Erythroblast (primary cell): ENCODE measurements around the gene MBNL2.

Source experiments
- DNase-seq, 2 experiments: peaks; one replicate each; lab custom pipeline; 2025; lab: John Stamatoyannopoulos, UW
- GATA1 ChIP-seq: IDR thresholded peaks from 2 replicates; pipeline ENCODE4 v1.6.1; 2011; ENCODE audit warnings: low read depth, mild to moderate bottlenecking, control low read depth, low read length, moderate library complexity
- POLR2A ChIP-seq: IDR thresholded peaks from 2 replicates; pipeline ENCODE4 v1.6.1; 2011; ENCODE audit warnings: mild to moderate bottlenecking, low read length

MBNL2 gene

DNA sequence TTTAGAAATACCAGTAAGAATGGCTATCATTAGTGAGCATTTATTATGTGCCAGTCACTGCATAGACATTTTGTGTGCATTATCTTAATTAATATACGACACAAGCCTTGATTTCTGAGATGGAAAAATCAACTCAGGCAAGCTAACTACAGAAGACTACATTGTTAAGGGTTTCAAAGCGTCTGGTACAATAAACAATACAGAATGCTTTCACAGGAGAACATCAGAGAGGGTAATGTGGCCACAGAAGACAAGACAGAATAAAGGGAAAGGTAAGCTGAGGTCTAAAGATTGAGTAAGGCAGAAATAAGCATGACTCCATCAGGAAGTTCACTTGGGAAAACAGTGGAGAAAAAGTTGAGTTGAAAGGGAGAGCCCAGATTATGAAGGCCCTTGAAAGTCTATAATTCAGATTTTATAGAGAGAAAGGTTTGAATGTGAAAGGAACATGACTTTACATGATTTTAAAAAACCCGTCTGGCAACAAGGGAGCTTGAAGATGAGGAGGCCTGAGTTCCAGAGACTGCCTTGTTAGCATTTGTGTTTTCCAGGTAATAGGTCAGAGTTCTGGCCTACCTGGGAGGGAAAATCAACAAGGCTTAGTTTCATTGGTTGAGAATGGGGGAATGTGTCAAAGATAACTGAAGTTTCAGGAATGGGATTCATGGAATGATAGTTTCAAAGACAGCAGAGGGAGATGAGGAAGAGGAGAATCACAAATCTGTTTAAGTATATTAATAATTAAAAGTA lies 1.8 kb upstream of the MBNL2 start:
- no peak for DNase-seq
- no peak for TF ChIP-seq POLR2A
- no peak for TF ChIP-seq GATA1

DNA sequence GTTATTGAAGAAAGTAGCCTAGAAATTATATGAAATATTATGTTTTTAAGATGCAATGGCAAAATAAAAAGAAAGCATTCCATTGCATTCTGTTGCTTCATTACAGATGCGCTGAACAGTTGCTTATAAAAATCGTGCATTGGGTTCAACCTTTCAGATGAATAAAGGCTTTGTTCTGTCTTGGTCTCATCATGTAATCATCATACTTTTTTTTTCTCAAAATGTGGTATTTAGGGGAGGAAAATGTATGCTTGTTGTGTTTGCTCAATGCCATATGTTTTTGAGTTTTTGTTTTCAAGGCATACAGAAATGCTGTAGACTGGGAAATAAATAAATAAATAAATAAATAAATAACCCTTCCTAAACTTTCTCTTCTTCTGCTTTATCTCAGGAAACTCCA lies 1.1 kb upstream of the MBNL2 start:
- no peak for DNase-seq
- TF ChIP-seq POLR2A (no peak), GATA1 (no peak)

DNA sequence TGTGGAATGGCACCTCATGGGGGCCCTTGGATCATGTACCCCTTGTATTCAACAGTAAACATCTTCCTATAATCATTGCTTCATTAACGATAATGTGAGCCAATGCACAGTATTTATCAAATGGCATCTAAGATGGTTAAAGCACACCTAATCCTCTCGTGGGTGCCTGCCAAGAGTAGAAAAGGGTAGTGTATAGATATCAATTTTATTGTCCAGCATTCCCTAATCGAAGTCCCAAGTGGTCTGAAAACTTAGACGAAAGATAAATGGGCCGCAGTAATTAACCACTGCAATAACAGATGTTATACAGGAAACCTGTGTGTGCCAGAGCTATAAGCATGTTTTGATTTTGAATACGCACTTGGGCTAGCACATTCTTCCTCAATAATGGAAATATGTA lies 667 bp upstream of the MBNL2 start:
- TF ChIP-seq GATA1 (no peak), POLR2A (no peak)
- DNase-seq: no peak

DNA sequence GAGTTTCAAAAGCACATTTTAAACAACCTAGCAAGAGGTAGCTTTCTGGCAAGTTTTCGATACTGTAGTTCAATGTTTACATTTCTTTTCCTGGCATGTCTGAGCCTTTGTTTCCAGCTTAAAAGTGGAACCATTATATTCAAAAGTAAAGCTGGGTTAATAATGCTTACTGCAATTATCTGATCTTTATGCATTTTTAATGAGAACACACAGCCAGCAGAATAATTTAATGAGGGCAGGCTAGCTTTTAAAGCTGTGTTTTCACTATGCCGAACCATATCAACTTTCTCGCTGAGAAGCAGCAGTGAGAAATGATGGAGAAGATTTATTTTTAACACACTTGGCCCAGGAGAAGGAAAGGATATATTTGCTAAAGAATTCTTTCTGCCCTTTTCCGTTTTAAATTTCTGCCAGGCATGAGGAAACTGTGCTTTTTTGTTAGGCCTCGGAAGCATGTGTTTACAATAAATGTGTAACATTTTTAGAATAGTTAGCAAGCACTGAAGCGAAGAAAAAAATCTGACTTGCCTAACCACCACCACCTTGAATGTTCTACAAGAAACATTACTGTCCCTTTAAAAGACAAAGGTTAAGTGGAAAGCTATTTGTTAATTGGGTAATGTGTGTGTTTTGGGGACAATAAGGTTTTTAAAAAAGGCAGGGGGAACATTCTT lies 1.0 kb downstream of the MBNL2 start:
- TF ChIP-seq POLR2A (no peak), GATA1 (no peak)

GRCh38 chr13:97223711-97224541 lies 1.8 kb downstream of the MBNL2 start:
- peak; percentile 75 to 88 for DNase-seq
- TF ChIP-seq GATA1: no peak
- TF ChIP-seq POLR2A: peak; percentile 69

More for the DNA sequence above, 1.0 kb downstream of the MBNL2 start:
- DNase-seq: peak; percentile 32 to 70

DNA sequence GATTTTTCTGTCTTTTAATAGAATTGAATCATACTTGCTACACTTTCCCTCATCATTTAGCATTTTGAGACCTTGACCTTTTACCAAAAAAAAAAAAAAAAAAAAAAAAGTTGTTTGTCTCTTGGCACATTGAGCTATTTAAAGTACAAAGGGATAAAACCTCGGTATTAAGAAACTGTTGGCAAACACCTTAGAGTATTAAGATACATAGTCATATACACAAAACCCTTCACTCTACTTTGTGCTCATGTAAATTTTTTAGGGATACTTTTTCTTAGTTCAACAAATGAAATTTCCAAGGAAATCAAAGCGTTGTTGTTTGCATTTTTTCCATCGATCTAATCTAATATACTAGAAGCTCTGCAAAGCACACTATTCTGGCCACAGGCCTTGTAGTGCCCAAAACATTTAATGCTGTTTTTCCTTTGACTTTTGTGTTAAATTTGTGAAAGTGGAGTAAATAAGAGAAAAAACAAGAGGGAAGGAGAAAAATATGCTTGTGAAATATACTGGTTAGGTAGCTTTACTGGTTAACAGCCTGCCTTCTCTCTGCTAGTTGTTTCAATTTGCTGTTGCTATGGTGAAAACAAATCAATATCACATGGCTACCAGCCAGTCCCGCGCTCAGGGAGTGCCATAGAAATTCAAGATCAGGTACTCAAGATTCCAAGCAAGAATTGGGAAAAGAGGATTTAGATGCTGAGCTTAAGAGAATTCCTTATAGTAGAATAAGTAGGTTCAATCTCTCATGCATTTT lies 2.6 kb downstream of the MBNL2 start:
- TF ChIP-seq GATA1 (no peak), POLR2A (no peak)
- peak; percentile 62 to 73 for DNase-seq

- TF ChIP-seq GATA1 (no peak), POLR2A (no peak)
- DNase-seq: peak; percentile 31 to 72
These were observed 3.4 kb downstream of the MBNL2 start for GRCh38 chr13:97225533-97225932.

DNA sequence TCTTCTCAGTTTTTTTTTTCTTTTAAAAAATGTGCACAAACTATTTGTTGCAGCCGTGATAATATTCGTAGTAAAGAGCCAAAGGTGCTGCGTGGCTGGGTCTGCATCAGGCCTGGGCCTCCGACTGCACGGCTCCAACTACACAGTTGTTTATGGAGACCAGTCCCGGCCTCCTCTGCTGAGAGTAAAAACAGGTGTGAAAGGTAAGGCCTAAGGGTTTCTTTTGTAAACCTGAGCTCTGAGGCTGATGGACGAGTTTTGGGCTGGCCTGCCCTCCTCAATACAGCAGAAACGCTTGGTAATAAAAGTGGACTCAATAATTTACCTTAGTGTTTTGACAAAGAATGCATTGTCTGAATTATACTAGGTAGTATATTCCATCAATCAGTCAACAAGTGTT lies 3.9 kb downstream of the MBNL2 start:
- DNase-seq: peak; percentile 9 to 60
- TF ChIP-seq POLR2A (no peak), GATA1 (no peak)

DNA sequence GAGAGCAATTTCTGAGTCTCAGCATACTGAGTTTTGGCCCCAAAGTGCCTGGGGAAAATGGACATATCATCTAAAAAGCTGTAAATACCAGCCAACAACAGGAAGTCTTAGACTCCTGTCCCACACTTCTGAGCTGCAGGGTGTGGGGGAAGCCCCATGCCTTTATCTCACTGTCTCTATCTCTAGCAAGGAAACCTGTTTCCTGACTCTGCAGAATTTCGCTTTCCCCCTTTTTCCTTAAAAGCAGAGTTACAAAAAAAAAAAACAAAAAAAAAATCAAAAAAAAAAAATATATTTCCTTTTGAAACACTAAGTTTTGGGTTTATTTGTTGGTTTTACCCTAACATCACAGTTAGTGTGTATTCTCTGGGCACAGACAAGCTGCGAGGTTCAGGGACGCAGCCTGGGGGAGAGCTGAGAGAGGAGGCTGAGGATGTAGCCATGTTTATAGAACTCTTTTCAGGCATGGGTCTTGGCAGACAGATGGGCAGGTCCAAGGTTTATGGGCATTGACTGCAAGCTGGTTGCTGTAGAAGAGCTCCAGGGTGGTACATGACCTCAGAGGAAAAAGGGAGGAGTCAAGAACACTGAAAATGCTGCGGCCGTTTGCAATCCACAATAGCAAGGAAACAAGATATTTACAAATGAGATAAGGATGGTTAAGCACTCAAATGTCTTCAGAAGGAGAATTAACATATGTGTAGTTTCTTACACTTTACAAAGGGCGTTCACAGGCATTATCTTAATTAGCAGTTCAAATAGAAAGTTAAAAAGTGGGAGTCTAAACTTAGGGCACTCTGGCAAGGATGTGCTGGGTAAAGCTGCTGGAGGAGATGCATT lies 4.9 kb downstream of the MBNL2 start:
- peak; percentile 79 to 82 for DNase-seq
- TF ChIP-seq GATA1 (no peak), POLR2A (peak; percentile 75)

- DNase-seq: no peak
These were observed 6.9 kb downstream of the MBNL2 start for GRCh38 chr13:97228850-97229521.

GRCh38 chr13:97229699-97230098 lies 7.6 kb downstream of the MBNL2 start:
- no peak for DNase-seq
- TF ChIP-seq GATA1: no peak

More at GRCh38 chr13:97228850-97229521, 6.9 kb downstream of the MBNL2 start:
- TF ChIP-seq GATA1: no peak
- TF ChIP-seq POLR2A: no peak
